GM19193 (cell line): ENCODE results near the gene ADARB2.

ENCODE experiments used
- POLR2A ChIP-seq: IDR thresholded peaks from 4 replicates; pipeline ENCODE4 v1.6.1; 2011; ENCODE audit not compliant: insufficient read depth, insufficient read length; ENCODE audit errors: extremely low read depth

ADARB2 gene

GRCh38 chr10:1629326-1630198 is 107.8 kb downstream of the ADARB2 start:
- no peak for TF ChIP-seq POLR2A

GRCh38 chr10:1628757-1629156 is 108.6 kb downstream of the ADARB2 start:
- TF ChIP-seq POLR2A, result no peak

DNA sequence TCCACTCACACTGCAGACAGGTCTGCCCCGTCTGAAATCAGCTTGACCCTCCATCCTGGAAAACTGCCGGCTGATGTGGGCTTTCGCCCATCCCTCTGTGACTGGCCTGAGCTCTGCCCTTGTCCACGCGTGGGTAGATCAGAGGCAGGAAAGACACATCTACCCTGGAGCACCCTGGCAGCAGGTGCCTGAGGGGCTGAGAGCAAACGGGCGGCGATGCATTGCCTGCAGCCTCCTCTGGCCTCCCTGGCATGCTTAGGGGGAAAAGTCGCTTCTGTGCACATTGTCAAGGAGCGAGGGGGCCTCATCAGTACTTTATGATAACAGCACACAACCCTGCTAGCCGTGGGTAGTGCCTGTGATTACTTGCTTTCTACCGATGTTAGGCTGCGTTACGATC is 109.4 kb downstream of the ADARB2 start:
- TF ChIP-seq POLR2A, result no peak

GRCh38 chr10:1626835-1627234 is 110.5 kb downstream of the ADARB2 start:
- no peak for TF ChIP-seq POLR2A

DNA sequence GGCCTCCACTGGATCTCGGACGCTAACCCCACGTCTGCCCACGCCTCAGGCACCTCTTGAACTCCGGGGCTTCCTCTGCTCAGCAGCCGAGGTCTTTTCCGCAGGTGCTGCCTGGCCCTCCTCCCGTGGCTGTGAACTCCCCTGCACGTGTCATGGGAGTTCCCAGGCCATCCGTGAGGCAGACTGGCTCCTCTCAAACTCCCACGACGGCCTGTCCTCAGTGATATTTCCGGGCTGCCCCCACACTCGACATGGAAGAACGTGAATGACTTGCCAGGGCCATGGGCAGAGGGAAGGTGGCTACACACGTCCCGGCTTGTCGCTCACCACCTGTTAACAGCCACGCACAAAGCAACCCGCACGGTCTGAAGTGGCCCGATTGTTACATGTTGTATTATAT is 110.9 kb downstream of the ADARB2 start:
- TF ChIP-seq POLR2A, result no peak

GRCh38 chr10:1625731-1626130 is 111.6 kb downstream of the ADARB2 start:
- no peak for TF ChIP-seq POLR2A

- TF ChIP-seq POLR2A, result no peak
These were observed 112.2 kb downstream of the ADARB2 start for GRCh38 chr10:1625079-1625478.

GRCh38 chr10:1624240-1624639 is 113.1 kb downstream of the ADARB2 start:
- TF ChIP-seq POLR2A, result no peak

- TF ChIP-seq POLR2A, result no peak
These were observed 116.5 kb downstream of the ADARB2 start for GRCh38 chr10:1620803-1621202.

GRCh38 chr10:1615186-1615954 is 122.0 kb downstream of the ADARB2 start:
- TF ChIP-seq POLR2A, result no peak

DNA sequence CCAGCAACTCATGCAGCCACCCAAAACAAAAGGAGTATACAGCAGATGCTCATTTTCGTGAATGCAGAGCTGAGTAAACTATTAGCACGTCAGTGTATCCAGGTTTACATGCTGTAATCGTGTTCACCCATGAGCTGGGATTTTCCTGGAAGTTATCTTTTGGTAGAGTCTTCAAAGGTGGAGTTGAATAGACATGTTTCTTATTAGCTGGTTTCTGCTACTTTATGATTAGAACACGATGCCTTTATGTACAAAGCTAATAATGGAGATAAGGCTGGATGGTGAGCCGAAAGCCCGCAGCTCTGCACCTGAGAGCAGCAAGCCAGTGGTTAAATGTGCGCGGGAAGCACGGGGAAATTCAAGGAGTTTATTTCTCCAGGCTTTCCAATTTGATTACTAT is 123.8 kb downstream of the ADARB2 start:
- no peak for TF ChIP-seq POLR2A

GRCh38 chr10:1612908-1613307 is 124.4 kb downstream of the ADARB2 start:
- TF ChIP-seq POLR2A, result no peak

DNA sequence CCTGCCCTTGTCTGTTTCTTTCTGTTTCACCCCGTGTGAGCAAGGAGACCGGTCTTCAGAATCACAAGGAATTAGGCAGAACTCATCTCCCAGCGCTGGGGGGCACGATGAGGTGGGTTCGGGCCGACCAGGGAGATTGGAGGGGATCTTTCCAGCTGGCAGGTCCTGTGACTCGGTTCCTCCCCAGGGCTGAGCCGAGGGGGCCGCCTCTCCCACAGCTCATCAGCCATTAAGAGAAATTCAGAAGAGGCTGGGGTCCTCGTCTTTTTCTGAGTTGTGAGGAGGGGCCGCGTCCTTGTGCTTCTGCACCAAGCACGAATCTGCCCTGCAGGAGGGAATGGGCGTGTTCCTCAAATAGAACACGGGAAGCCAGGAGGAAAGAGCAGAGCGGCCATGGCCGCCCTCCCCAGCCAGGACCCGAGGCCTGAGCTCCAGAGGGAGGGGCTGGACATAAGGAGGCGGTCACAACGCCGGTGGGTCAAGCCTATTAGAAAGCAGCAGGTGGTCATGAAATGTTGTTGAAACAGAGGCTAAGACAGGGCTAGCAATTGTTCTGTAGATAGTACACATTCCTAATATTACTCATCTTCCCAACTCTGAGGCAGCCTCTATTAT is 125.3 kb downstream of the ADARB2 start:
- TF ChIP-seq POLR2A, result no peak

- TF ChIP-seq POLR2A, result no peak
These were observed 126.1 kb downstream of the ADARB2 start for GRCh38 chr10:1610986-1611770.

DNA sequence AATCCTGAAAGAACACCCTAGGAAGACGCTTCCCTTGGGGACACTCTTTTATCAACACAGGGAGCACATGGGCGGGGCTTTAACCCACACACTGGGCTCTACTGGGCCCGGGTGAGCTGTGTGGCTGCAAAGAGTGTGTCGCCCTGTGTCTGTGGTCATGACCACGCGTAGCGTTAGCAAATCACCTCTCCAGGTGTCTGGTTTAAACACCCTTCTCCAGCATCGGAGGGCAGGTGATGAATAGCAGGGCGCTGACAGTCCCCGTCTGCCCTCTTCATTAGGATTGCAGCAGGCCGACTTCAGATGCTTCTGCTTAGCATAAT is 127.7 kb downstream of the ADARB2 start:
- no peak for TF ChIP-seq POLR2A
